Measurements from ENCODE around the gene ADD3.

- TF ChIP-seq CTCF (IDR thresholded peaks at IDR 0.05; ENCODE audit: low read length) = no peak
- no peak for TF ChIP-seq EZH2 (IDR thresholded peaks at IDR 0.05; ENCODE audit: borderline replicate concordance, low read length)
These were observed 171.4 kb downstream of the ADD3 start for GRCh38 chr10:110179220-110179619.
